Kidney glomerular epithelial cell (primary cell): ENCODE data around the gene ING3.

Experiments
- DNase-seq: peaks from one replicate; lab custom pipeline; 2025; lab: John Stamatoyannopoulos, UW

Gene ING3

GRCh38 chr7:120950539-120951308 is at the start of gene ING3:
Gene ING3, plus strand, starts transcription at chr7:120950777. Its CDS starts 120 bp downstream, at chr7:120950897.
- DNase-seq: peak; percentile 95

GRCh38 chr7:120915314-120916105 is 35.1 kb upstream of the ING3 start:
- no peak for DNase-seq

GRCh38 chr7:120916121-120916520 is 34.5 kb upstream of the ING3 start:
- no peak for DNase-seq

GRCh38 chr7:120916538-120916937 is 34.0 kb upstream of the ING3 start:
- no peak for DNase-seq

GRCh38 chr7:120919466-120919865 is 31.1 kb upstream of the ING3 start:
- no peak for DNase-seq

- DNase-seq: no peak
These were observed 30.5 kb upstream of the ING3 start for GRCh38 chr7:120920034-120920433.

GRCh38 chr7:120920591-120921274 is 29.8 kb upstream of the ING3 start:
- DNase-seq: no peak

GRCh38 chr7:120924837-120925236 is 25.7 kb upstream of the ING3 start:
- DNase-seq: no peak

GRCh38 chr7:120925392-120925791 is 25.2 kb upstream of the ING3 start:
- DNase-seq: no peak

GRCh38 chr7:120926943-120927346 is 23.6 kb upstream of the ING3 start:
- DNase-seq: no peak

GRCh38 chr7:120927454-120928103 is 23.0 kb upstream of the ING3 start:
- no peak for DNase-seq

GRCh38 chr7:120931243-120931642 is 19.3 kb upstream of the ING3 start:
- no peak for DNase-seq

GRCh38 chr7:120933475-120933874 is 17.1 kb upstream of the ING3 start:
- no peak for DNase-seq

- no peak for DNase-seq
These were observed 11.2 kb upstream of the ING3 start for GRCh38 chr7:120939345-120939744.

- peak; percentile 28 for DNase-seq
These were observed 9.5 kb upstream of the ING3 start for GRCh38 chr7:120941064-120941463.

GRCh38 chr7:120941856-120942255 is 8.7 kb upstream of the ING3 start:
- DNase-seq: no peak

GRCh38 chr7:120942861-120943260 is 7.7 kb upstream of the ING3 start:
- no peak for DNase-seq

- no peak for DNase-seq
These were observed 5.6 kb upstream of the ING3 start for GRCh38 chr7:120944826-120945562.

GRCh38 chr7:120947980-120948379 is 2.6 kb upstream of the ING3 start:
- DNase-seq: no peak

- DNase-seq: no peak
These were observed 1.1 kb upstream of the ING3 start for GRCh38 chr7:120949393-120949911.

- DNase-seq: no peak
These were observed 509 bp upstream of the ING3 start for GRCh38 chr7:120949998-120950538.
